ENCODE results near the gene KAZN.

GRCh38 chr1:14964711-14965055 is 366.2 kb downstream of the KAZN start:
- TF ChIP-seq POLR2AphosphoS5 (IDR thresholded peaks at IDR 0.05): no peak
- no peak for TF ChIP-seq RAD21 (conservative IDR thresholded peaks at IDR 0.05)
- no peak for TF ChIP-seq TAF1 (IDR thresholded peaks at IDR 0.05; ENCODE audit: low read depth)
- no peak for TF ChIP-seq EZH2 (IDR thresholded peaks at IDR 0.05; ENCODE audit: borderline replicate concordance, insufficient read depth, low read length, poor library complexity, severe bottlenecking)
- TF ChIP-seq SMC3 (conservative IDR thresholded peaks at IDR 0.05; ENCODE audit: poor library complexity): no peak
